Dedifferentiated amniotic fluid mesenchymal stem cell (primary cell): ENCODE measurements around the gene ACP7.
"Not testable (repeated sequence)": the region's sequence is repeated elsewhere in the genome, so short reads cannot be mapped to it uniquely, and the experiment has no call there.

Experiments
- DNase-seq: peaks from one replicate; pipeline ENCODE4 v3.0.0-alpha.2; 2016; ENCODE audit errors: extremely low spot score

The ACP7 gene

DNA sequence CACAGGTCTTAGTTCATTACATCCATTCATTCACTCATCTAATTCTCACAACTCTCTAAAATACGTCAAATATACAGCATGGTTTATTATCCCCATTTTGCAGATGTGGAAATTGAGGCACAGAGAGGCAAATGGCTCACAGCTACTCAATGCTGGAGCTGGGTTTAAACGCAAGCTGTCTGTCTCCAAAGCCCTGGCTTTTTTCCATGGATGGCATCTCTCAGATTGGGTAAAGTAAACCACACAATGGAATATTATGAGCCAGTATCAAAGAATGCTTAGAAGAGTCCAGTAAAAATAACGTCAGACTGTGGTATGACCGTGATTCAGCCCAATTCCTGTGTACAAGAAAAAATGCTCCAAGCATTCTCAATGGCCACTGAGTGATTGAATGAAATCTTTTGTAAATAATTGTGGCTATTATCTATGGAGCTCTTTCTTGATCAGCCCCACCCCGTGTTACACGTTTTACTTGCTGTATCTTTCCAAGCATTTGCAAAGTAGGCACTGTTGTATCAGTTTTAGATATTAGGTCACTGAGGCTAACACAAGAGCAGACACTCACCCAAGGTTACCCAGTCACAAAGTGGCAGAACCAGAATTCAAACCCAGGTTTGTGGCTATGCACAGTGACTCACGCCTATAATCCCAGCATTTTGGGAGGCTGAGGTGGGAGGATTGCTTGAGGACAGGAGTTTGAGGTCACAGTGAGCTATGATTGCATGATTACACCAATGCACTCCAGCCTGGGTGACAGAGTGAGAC is 5.5 kb upstream of the ACP7 start:
- peak; percentile 94 for DNase-seq

DNA sequence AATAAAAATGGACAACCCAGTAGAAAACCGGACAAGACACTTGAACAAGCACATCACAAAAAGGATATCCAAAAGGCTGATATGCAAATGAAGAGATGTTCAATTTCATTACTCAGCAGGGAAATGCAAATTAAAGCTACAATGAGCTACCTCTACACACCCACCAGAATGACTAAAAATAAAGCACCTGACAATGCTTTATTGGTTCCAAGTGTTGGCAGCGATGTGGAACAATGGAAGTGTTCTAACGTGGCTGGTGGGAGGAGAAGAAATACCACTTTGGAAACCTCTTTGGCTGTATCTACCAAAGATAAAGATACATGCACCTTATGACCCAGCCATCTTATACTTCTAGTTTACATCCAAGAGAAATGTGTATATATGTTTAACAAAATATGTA is 3.7 kb upstream of the ACP7 start:
- DNase-seq = no peak

DNA sequence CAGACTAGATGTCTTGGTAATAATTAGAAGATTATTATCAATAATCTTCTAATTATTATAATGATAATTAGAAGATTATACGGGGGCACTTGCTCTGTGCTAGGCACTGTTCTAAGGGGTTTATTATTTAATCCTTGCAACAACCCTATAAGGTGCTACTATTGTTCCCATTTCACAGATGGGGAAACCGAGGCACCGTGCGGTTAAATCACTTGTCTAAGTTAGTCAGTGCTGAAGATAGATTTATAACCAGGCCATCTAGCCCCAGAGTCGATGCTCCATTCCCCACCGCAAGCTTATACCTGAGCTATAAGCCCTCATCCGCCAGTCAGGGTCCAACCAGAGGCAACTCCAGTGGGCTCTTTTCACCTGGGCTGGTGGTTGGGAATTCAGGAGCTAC is 2.0 kb upstream of the ACP7 start:
- DNase-seq = no peak

DNA sequence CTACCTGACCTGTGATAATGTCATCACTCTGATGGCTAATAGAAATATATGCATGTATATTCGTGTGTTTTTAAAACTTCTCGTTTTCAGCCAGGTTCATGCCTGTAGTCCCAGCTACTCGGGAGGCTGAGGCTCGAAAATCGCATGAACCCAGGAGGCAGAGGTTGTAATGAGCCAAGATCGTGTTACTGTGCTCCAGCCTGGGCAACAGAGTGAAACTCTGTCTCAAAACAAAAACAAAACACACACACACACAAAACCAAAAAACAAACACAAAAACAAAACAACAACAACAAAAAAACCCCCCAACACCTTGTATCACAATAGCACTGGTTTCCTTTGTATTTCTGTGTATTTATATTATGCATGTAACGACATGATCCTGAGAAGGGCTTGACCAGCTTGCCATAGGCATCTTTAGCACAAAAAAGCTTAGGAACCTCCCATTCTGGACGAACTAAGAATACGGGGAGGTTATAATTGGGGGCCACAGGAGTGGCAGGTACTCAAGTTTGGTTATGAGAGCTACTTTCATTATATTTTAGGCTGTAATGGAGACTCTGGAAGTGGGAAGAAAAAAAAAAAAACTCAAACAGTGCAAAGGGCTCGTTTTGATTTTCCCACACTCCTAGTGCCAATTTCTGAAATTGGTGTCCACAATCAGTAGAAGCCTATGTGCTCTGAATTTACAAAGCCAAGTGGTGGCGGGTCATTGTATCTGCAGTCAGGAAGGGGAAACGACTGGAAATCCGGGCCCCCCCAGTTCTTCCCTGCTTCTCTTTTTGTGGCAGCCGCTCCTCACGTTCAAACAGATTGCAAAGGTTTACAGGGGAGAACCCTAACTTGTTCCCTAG is 1.2 kb upstream of the ACP7 start:
- DNase-seq = no peak

DNA sequence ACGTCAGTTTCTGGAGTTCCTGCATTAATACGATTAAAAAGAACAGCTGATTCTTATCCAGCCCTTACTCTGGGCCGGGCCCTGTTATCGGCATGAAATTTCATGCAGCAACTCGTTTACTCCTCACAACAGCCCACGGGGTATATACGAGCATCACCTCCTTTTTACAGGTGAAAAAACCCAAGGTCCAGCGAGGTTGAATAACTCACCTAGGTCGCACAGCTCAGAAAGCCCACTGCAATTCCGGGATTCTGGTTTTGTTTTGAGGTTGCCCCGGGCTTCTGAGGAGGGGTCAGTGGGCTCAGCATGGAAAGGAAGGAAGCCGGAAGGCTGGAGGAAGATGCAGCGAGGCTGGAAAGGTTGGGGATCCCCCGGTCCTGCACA is 577 bp upstream of the ACP7 start:
- DNase-seq = no peak

DNA sequence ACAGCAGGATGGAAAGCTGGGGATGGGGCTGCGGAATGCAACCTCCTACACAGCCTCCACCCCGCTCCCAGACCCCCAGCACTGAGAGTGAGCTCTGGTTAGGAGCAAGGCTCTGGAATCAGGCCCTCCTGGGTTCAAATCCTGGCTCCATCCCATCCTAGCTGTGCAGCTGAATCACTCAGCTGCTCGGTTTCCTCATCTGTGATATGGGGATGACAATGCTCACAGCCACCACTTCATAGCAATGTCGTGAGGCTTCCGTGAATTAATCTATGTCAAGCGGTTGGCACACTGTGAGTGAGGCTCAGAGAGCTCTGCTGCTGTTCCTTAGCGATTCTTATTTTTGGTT is 538 bp downstream of the ACP7 start:
- no peak for DNase-seq

DNA sequence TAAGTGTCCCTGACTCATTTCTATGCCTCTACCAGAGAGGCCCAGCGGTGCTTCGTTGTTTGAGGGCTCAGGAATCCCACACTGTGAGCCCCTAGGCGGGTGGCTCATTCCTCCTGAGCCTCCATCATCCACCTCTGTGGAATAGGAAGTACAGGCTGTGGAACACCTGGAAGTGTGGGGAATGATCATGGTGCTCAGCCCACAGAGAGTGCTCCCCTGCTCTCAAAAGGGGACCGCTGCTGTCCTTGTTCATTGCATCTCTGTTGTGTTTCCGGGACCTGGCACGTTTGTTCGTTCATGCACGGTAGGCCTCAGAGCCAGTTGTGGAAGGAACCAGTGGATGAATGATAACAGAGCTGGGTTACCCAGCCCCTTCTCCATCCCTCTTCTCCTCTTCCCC is 1.2 kb downstream of the ACP7 start:
- DNase-seq = no peak

DNA sequence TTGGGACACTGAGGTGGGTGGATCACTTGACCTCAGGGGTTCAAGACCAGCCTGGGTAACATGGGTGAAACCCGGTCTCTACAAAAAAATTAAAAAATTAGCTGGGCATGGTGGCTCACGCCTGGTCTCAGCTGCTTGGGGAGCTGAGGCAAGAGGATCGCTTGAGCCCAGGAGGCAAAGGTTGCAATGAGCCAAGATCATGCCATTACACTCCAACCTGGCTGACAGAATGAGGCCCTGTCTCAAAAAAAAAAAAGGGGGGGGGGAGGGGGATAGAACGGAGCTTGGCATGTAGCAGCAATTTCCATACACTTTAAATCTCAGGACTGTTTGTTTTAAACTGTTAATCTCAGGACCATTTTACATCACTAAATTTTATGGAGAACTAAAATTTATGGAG is 2.2 kb downstream of the ACP7 start:
- no peak for DNase-seq

DNA sequence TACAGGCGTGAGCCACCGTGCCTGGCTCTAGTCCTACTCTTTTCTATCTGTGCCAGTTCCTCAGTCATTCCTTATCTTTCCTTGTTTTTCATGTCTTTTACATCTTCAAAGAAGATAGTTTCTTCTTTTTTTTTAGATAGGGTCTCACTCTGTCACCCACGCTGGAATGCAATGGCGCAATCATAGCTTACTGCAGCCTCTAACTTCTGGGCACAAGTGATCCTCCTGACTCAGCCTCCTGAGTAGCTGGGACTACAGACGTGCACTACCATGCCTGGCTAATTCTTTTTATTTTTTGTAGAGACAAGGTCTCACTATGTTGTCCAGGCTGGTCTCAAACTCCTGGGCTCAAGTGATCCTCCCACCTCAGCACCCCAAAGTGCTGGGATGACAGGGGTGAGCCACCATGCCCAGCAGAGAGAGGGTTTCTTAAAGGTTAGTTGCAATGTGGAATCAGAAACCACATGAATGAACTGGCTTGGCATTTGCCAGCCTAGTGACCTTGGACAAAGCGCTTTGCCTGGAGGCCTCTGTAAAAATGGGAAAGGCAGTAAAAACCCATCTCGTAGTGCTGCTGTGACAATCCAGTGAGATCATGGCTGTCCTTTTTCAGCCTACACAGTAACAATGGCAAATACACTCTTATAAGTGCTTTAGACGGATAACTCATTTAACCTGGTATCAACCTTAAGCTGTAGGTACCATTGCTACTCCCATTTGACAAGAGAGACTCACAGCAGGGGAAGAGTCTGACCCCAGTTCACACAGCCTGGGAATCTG is 3.9 kb downstream of the ACP7 start:
- no peak for DNase-seq

DNA sequence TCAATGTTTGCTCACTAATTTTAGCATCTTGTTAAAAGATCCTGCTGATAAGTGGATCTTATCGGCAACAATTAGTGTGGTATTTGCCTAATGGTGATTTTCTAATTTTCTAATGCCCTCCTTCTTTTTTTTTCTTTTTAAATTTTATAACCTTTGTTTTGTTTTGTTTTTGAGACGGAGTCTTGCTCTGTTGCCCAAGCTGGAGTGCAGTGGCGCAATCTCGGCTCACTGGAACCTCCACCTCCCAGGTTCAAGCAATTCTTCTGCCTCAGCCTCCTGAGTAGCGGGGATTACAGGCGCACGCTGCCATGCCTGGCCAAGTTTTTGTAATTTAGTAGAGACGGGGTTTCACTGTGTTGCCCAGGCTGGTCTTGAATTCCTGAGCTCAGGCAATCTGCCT is 5.8 kb downstream of the ACP7 start:
- DNase-seq = not testable (repeated sequence)

DNA sequence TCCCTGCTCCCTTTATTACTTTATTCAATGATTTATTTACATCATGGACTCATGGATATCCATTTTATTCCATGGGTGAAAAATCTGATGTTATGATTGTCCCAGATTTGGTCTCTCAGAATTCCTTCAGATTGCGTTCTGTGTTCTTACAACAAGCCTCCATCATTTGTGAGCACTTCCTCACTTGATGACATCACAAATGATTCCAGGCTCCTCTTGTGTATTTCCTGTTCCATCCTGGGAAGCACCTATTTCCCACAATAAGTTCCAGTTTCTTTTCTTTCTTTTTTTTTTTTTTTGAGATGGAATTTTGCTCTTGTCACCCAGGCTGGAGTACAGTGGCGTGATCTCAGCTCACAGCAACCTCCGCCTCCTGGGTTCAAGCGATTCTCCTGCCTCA is 6.7 kb downstream of the ACP7 start:
- DNase-seq = no peak

DNA sequence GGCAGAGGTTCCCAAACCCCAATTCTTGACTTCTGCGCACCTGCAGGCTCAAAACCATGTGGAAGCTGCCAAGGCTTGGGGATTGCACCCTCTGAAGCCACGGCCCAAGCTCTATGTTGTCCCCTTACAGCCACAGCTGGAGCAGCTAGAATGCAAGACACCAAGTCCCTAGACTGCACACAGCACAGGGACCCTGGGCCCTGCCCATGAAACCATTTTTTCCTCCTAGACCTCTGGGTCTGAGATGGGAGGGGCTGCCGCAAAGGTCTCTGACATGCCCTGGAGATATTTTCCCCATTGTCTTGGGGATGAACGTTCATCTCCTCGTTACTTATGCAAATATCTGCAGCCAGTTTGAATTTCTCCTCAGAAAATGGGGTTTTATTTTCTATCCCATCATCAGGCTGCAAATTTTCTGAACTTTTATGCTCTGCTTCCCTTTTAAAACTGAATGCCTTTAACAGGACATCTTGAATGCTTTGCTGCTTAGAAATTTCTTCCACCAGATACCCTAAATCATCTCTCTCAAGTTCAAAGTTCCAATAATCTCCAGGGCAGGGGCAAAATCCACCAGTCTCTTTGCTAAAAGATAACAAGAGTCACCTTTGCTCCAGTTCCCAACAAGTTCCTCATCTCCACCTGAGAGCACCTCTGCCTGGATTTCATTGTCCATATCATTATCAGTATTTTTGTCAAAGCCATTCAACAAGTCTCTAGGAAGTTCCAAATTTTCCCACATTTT is 11.8 kb downstream of the ACP7 start:
- DNase-seq = not testable (repeated sequence)

DNA sequence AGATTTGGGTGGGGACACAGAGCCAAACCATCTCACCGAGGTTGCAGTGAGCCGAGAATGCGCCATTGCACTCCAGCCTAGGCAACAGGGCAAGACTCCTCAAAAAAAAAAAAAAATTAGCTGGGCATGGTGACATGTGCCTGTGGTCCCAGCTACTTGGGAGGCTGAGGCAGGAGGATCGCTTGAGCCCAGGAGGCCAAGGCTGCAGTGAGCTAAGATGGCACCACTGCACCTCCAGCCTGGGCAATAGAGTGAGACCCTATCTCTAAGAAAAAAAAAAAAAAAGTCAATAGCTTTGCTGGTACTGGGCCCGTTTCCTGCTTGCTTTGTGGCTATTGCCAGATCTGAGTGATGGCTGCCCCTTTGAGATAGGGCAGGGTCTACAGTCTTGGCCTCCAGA is 13.1 kb downstream of the ACP7 start:
- DNase-seq = no peak

DNA sequence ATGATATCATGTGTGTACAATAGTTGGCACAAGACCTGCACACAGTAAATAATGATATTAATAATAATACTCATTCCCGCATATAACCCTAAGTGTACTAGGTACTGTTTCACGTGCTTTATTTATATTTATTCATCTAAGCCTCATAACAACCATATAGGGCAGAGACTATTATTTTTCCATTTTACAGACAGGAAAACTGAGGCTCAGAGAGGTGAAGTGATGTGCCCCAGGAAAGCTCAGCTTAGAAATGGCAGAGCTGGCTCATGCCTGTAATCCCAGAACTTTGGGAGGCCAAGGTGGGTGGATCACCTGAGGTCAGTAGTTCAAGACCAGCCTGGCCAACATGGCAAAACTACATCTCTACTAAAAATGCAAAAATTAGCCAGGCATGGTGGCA is 13.6 kb downstream of the ACP7 start:
- no peak for DNase-seq

DNA sequence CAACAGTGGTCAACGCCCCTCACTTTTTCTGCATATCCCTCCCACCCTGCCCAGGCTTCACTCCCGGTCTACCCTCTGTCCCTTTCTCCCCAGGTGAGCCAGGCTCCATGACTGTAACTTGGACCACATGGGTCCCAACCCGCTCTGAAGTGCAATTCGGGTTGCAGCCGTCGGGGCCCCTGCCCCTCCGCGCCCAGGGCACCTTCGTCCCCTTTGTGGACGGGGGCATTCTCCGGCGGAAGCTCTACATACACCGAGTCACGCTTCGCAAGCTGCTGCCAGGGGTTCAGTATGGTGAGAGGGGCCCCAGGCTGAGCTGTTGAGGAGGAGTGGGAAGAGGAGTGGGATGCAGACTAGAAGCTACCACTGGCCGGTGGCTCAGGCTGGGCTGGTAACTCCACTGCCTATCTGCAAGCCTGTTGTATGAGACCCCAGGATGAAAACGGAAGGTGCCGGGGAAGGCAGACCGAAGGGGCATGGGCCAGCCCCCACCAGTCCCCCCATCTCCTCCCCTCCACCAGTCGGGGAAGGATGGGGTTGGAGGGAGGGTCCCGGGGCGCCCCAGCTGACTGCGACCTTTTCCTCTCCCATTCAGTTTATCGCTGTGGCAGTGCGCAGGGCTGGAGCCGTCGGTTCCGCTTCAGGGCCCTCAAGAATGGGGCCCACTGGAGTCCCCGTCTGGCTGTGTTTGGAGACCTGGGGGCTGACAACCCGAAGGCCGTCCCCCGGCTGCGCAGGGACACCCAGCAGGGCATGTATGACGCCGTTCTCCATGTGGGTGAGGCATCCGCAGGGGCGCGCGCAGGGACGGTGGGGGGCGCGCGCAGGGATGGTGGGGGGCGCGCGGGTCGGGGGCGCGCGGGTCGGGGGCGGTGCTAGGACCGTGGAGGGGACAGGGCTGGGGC is 14.4 kb downstream of the ACP7 start:
- no peak for DNase-seq

DNA sequence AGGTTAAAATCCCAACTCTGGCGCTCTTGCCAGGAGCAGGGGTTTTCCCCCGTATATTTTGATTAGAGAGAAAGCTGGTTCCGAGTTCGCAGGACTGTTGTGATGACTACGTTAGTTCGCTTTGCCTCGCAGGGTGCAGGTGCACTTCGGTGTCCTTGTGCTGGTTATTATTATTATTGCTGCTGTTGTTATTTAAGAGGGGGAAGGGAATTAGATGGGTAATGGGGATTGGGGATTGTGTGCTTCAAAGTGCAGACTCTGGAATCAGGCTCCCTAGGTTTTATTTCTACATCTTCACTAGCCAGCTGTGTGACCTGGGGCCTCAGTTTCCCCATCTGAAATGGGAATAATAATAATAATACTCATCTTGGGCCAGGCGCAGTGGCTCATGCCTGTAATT is 15.2 kb downstream of the ACP7 start:
- no peak for DNase-seq

DNA sequence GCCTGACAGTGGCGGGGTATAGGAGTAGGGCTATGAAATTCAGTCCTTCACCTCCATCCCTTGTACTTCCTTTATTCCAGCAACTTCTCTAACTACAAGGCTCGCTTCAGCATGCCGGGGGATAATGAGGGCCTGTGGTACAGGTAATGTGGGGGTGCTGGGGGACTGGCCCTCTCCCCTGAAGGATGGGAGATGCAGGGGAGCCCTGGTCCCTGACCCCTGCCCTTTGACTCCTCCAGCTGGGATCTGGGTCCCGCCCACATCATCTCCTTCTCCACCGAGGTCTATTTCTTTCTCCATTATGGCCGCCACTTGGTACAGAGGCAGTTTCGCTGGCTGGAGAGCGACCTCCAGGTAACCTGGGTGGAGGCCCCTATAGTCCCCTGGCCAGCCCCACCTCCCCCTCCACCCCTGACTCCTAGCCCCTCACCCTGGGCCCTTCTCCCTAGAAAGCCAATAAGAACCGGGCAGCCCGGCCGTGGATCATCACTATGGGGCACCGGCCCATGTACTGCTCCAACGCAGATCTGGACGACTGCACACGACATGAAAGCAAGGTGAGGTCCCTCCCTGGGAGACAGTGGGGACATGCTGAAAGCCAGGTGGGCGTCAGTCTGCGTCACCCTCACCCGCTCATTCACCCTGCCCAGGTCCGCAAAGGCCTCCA is 16.5 kb downstream of the ACP7 start:
- no peak for DNase-seq

DNA sequence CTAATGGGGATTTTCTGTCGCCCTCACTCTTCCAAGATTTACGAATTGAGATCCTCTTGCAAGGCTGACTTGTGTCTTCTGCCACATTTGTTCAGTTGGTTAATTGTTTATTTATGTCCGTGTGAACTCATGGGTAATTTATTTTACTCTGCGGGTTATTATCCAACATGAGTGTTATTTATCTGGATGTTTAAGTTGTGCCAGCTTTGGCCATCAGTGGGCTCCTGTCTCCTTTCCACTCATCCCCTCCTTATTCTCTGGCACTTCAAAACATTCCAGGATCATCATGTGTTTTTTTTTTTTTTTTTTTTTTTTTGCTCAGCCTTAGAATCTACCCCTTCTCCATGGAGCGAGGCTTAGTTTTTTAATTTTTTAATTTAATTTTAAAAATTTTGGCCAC is 19.0 kb downstream of the ACP7 start:
- DNase-seq = no peak

DNA sequence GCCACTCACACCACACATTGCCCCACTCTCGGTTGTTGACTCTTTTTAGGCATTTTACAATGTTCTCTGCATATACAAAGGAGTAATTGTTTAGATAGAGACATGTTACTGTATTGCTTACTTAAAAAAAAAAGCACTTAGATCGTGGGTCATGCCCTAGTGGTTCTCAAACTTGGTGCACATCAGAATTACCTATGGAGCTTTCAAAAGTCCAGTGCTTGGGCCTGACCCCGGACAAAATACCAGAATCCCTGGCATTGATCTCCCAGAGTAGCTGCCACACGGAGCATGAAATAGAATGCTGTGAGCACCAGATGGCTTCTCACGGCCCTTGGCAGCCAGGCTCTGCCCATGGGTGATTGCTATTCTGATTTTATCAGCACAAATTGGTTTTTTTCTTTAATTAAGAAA is 20.0 kb downstream of the ACP7 start:
- DNase-seq = no peak

DNA sequence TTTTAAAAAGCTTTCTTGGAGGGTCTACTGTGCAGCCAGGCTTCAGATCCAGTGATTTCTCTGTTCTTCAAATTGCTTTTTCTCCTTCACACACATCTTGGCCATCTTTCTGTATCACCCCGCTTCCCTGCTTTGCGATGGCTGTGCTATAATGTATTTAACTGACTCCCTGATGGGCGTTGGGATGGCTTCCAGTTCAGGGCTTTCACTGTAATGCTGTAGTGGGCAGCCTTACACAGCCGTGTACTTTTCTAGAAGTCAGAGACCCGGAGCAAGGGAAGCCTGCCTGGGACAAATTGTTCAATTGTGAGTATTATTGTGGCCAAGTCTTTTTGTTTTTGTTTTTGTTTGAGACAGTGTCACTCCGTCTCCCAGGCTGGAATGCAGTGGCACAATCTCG is 22.0 kb downstream of the ACP7 start:
- DNase-seq = no peak
